Liver (tissue), 9 donors: ENCODE data around the gene NPPA. TPM values are rescaled to one million over a fixed set of nuclear protein-coding genes. Genes with fewer than 3 reads are reported as not detected.

ENCODE experiments used
- DNase-seq: peaks from one replicate; pipeline ENCODE4 v3.0.0-alpha.2; 2017; ENCODE audit warnings: low spot score
- H3K27ac ChIP-seq, 2 donors: one replicate each; pipeline ENCODE4 v1.7.0; 2013; ENCODE audit warnings: inconsistent platforms in 2 of 2, low read length in 2 of 2, control low read depth in 1 of 2, low read depth in 1 of 2, mild to moderate bottlenecking in 1 of 2
- H3K27me3 ChIP-seq, 4 donors: one replicate each; pipeline versions ENCODE4 v1.6.1 to v1.7.0; 2013; ENCODE audit warnings: low read length in 3 of 4, inconsistent platforms in 1 of 4, mild to moderate bottlenecking in 1 of 4, moderate library complexity in 1 of 4; ENCODE audit not compliant: control insufficient read depth in 4 of 4, insufficient read depth in 4 of 4
- H3K36me3 ChIP-seq, 4 donors: one replicate each; pipeline versions ENCODE4 v1.6.1 to v1.7.0; 2013; ENCODE audit warnings: low read length in 3 of 4, mild to moderate bottlenecking in 3 of 4, low read depth in 1 of 4, moderate library complexity in 1 of 4; ENCODE audit not compliant: control insufficient read depth in 4 of 4, insufficient read depth in 3 of 4
- H3K4me1 ChIP-seq, 4 donors: one replicate each; pipeline versions ENCODE4 v1.6.1 to v1.7.0; 2013; ENCODE audit warnings: low read length in 3 of 4, mild to moderate bottlenecking in 3 of 4, moderate library complexity in 1 of 4; ENCODE audit not compliant: control insufficient read depth in 4 of 4, insufficient read depth in 4 of 4
- H3K4me3 ChIP-seq, 3 donors: one replicate each; pipeline versions ENCODE4 v1.6.1 to v1.7.0; 2013; ENCODE audit warnings: low read length in 3 of 3, control low read depth in 1 of 3, low read depth in 1 of 3, mild to moderate bottlenecking in 1 of 3
- H3K9ac ChIP-seq, 2 donors: one replicate each; pipeline ENCODE4 v1.7.0; 2013; ENCODE audit warnings: low read length in 2 of 2, mild to moderate bottlenecking in 2 of 2, moderate library complexity in 2 of 2, control low read depth in 1 of 2, low read depth in 1 of 2
- H3K9me3 ChIP-seq, 4 donors: one replicate each; pipeline versions ENCODE4 v1.6.1 to v1.7.0; 2013; ENCODE audit warnings: low read length in 3 of 4; ENCODE audit not compliant: control insufficient read depth in 4 of 4
- EGR1 ChIP-seq, 2 donors: IDR thresholded peaks; 2 replicates each; pipeline ENCODE4 v1.6.1; 2016 to 2018; ENCODE audit warnings: antibody characterized with exemption in 2 of 2, low read depth in 2 of 2
- FOXA1 ChIP-seq: IDR thresholded peaks from 2 replicates; pipeline ENCODE4 v1.6.1; 2016; ENCODE audit warnings: antibody characterized with exemption
- FOXA2 ChIP-seq: IDR thresholded peaks from 2 replicates; pipeline ENCODE4 v1.6.1; 2016; ENCODE audit warnings: antibody characterized with exemption
- GABPA ChIP-seq, 2 donors: IDR thresholded peaks in 1 of 2; conservative IDR thresholded peaks in 1 of 2; 2 replicates each; pipeline ENCODE4 v1.6.1; 2016; ENCODE audit warnings: antibody characterized with exemption in 2 of 2, mild to moderate bottlenecking in 1 of 2, moderate library complexity in 1 of 2
- HNF4A ChIP-seq, 2 donors: conservative IDR thresholded peaks; 2 replicates each; pipeline ENCODE4 v1.6.1; 2016; ENCODE audit warnings: antibody characterized with exemption in 2 of 2, mild to moderate bottlenecking in 2 of 2
- HNF4G ChIP-seq: IDR thresholded peaks from 2 replicates; pipeline ENCODE4 v1.6.1; 2016; ENCODE audit warnings: antibody characterized with exemption
- JUND ChIP-seq, 2 donors: IDR thresholded peaks; 2 replicates each; pipeline ENCODE4 v1.6.1; 2016; ENCODE audit warnings: antibody characterized with exemption in 2 of 2
- NR2F2 ChIP-seq: IDR thresholded peaks from 2 replicates; pipeline ENCODE4 v1.6.1; 2016; ENCODE audit warnings: antibody characterized with exemption
- RAD21 ChIP-seq, 2 donors: IDR thresholded peaks; 2 replicates each; pipeline ENCODE4 v1.6.1; 2016; ENCODE audit warnings: antibody characterized with exemption in 2 of 2, mild to moderate bottlenecking in 2 of 2
- RXRA ChIP-seq, 2 donors: IDR thresholded peaks; 2 replicates each; pipeline ENCODE4 v1.6.1; 2017 to 2018; ENCODE audit warnings: antibody characterized with exemption in 2 of 2, mild to moderate bottlenecking in 1 of 2
- SP1 ChIP-seq: IDR thresholded peaks from 2 replicates; pipeline ENCODE4 v1.6.1; 2018; ENCODE audit warnings: antibody characterized with exemption, mild to moderate bottlenecking
- TAF1 ChIP-seq: conservative IDR thresholded peaks from 2 replicates; pipeline ENCODE4 v1.6.1; 2016; ENCODE audit warnings: antibody characterized with exemption, mild to moderate bottlenecking
- YY1 ChIP-seq: IDR thresholded peaks from 2 replicates; pipeline ENCODE4 v1.6.1; 2016; ENCODE audit warnings: antibody characterized with exemption, mild to moderate bottlenecking
- WGBS: extraction: QIAGEN DNeasy Blood & Tissue Kit; methylation state at CpG from one replicate; pipeline ENCODE4 v1.1.7; 2013; 5-methylcytosine and 5-hydroxymethylcytosine counted together
- polyA plus RNA-seq, 2 donors: library from polyadenylated mRNA; stranded (reverse) in 1 of 2; unstranded in 1 of 2; fragments of 200-250 nt in 1 of 2; fragments of >200 nt in 1 of 2; fragmentation: Nextera tagmentation in 1 of 2; extraction: Ambion mirVana in 1 of 2; gene quantifications; one replicate each; pipeline versions ENCODE4 v1.2.1 to v1.2.3, GENCODE V29; 2013 to 2015
- total RNA-seq, 2 donors: library from RNA; depleted of rRNA; stranded (reverse); fragments of >200 nt; gene quantifications; one replicate each; pipeline ENCODE4 v1.2.3, GENCODE V29; 2014
- TF ChIP-seq, protein P1 (sequence below): IDR thresholded peaks from 2 replicates; pipeline ENCODE4 v1.6.1; 2016; ENCODE audit warnings: antibody characterized with exemption, mild to moderate bottlenecking
- TF ChIP-seq, protein P2 (sequence below): IDR thresholded peaks from 2 replicates; pipeline ENCODE4 v1.6.1; 2016; ENCODE audit warnings: antibody characterized with exemption
- TF ChIP-seq, protein P3 (sequence below): fragments of 150-350 bp; IDR thresholded peaks from 2 replicates; pipeline ENCODE4 v1.5.1; 2017; ENCODE audit warnings: improper control_type of control experiment, low read depth, low read length; ENCODE audit not compliant: missing input control
- TF ChIP-seq, protein P4 (sequence below): IDR thresholded peaks from 2 replicates; pipeline ENCODE4 v1.6.1; 2016; ENCODE audit warnings: antibody characterized with exemption
- TF ChIP-seq, protein P5 (sequence below): IDR thresholded peaks from 2 replicates; pipeline ENCODE4 v1.6.1; 2016; ENCODE audit warnings: antibody characterized with exemption
- donor health status: healthy.
- donor health status: healthy.
- donor health status: healthy.
- donor health status: healthy.
- donor health status: healthy.

The NPPA gene
- total and polyA plus RNA-seq, 4 donors: 0.12 TPM; not detected in 3

DNA sequence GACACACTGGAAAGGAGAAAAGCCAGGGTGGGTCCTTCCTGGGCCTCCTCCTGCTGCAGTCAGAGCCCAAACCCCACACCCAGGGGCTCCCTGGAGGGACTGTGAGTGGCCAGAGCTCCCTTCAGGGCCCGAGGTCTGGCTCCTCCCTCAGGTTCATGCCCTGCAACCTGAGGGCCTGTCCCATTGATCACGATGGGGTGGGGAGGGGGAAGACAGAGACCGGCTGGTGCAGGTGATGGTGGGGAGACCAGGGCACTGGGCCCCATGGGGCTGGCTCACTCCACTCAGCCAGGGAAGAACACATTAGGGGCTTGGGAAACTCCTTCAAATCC lies 41.3 kb upstream of the NPPA start:
- H3K27ac ChIP-seq: no peak overlapping the region
- no peaks in the 10 kb centered on the region for H3K27me3 ChIP-seq
- H3K36me3 ChIP-seq: no peaks in the 10 kb centered on the region
- DNase-seq: no peak
- peaks cover 0 to 4% (median 0%) of the 10 kb centered on the region in 4 donors for H3K4me1 ChIP-seq
- no peak overlapping the region for H3K9ac ChIP-seq
- no peak overlapping the region for H3K4me3 ChIP-seq
- WGBS: 63% methylated on average over 3 of the region's 3 CpGs
- TF ChIP-seq TAF1 (no peak), HNF4A (conservative IDR thresholded peaks at IDR 0.05) (no peak), FOXA2 (no peak), NR2F2 (no peak), RAD21 (IDR thresholded peaks at IDR 0.05) (no peak), YY1 (no peak), HNF4G (no peak), EGR1 (IDR thresholded peaks at IDR 0.05; ENCODE audit: low read depth in 2 of 2) (no peak), GABPA (IDR thresholded peaks at IDR 0.05 in 1 of 2, conservative IDR thresholded peaks at IDR 0.05 in 1 of 2) (no peak), JUND (IDR thresholded peaks at IDR 0.05) (no peak), RXRA (IDR thresholded peaks at IDR 0.05) (no peak), FOXA1 (no peak), SP1 (no peak)
- TF ChIP-seq, protein P1, sequence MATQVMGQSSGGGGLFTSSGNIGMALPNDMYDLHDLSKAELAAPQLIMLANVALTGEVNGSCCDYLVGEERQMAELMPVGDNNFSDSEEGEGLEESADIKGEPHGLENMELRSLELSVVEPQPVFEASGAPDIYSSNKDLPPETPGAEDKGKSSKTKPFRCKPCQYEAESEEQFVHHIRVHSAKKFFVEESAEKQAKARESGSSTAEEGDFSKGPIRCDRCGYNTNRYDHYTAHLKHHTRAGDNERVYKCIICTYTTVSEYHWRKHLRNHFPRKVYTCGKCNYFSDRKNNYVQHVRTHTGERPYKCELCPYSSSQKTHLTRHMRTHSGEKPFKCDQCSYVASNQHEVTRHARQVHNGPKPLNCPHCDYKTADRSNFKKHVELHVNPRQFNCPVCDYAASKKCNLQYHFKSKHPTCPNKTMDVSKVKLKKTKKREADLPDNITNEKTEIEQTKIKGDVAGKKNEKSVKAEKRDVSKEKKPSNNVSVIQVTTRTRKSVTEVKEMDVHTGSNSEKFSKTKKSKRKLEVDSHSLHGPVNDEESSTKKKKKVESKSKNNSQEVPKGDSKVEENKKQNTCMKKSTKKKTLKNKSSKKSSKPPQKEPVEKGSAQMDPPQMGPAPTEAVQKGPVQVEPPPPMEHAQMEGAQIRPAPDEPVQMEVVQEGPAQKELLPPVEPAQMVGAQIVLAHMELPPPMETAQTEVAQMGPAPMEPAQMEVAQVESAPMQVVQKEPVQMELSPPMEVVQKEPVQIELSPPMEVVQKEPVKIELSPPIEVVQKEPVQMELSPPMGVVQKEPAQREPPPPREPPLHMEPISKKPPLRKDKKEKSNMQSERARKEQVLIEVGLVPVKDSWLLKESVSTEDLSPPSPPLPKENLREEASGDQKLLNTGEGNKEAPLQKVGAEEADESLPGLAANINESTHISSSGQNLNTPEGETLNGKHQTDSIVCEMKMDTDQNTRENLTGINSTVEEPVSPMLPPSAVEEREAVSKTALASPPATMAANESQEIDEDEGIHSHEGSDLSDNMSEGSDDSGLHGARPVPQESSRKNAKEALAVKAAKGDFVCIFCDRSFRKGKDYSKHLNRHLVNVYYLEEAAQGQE: no peak
- TF ChIP-seq, protein P2, sequence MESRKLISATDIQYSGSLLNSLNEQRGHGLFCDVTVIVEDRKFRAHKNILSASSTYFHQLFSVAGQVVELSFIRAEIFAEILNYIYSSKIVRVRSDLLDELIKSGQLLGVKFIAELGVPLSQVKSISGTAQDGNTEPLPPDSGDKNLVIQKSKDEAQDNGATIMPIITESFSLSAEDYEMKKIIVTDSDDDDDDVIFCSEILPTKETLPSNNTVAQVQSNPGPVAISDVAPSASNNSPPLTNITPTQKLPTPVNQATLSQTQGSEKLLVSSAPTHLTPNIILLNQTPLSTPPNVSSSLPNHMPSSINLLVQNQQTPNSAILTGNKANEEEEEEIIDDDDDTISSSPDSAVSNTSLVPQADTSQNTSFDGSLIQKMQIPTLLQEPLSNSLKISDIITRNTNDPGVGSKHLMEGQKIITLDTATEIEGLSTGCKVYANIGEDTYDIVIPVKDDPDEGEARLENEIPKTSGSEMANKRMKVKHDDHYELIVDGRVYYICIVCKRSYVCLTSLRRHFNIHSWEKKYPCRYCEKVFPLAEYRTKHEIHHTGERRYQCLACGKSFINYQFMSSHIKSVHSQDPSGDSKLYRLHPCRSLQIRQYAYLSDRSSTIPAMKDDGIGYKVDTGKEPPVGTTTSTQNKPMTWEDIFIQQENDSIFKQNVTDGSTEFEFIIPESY: no peak
- TF ChIP-seq, protein P3, sequence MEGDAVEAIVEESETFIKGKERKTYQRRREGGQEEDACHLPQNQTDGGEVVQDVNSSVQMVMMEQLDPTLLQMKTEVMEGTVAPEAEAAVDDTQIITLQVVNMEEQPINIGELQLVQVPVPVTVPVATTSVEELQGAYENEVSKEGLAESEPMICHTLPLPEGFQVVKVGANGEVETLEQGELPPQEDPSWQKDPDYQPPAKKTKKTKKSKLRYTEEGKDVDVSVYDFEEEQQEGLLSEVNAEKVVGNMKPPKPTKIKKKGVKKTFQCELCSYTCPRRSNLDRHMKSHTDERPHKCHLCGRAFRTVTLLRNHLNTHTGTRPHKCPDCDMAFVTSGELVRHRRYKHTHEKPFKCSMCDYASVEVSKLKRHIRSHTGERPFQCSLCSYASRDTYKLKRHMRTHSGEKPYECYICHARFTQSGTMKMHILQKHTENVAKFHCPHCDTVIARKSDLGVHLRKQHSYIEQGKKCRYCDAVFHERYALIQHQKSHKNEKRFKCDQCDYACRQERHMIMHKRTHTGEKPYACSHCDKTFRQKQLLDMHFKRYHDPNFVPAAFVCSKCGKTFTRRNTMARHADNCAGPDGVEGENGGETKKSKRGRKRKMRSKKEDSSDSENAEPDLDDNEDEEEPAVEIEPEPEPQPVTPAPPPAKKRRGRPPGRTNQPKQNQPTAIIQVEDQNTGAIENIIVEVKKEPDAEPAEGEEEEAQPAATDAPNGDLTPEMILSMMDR: no peak
- TF ChIP-seq, protein P4, sequence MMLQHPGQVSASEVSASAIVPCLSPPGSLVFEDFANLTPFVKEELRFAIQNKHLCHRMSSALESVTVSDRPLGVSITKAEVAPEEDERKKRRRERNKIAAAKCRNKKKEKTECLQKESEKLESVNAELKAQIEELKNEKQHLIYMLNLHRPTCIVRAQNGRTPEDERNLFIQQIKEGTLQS: no peak
- TF ChIP-seq, protein P5, sequence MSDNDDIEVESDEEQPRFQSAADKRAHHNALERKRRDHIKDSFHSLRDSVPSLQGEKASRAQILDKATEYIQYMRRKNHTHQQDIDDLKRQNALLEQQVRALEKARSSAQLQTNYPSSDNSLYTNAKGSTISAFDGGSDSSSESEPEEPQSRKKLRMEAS: no peak
- H3K9me3 ChIP-seq: no peaks in the 10 kb centered on the region
